HUES48 (cell line): ENCODE results near the gene OR6S1.
"Not testable (repeated sequence)": the region's sequence is repeated elsewhere in the genome, so short reads cannot be mapped to it uniquely, and the experiment has no call there.

Experiments used
- H3K27ac ChIP-seq: one replicate; pipeline ENCODE4 v1.7.0; 2013; ENCODE audit warnings: low read depth, low read length, inconsistent platforms
- H3K27me3 ChIP-seq: 2 replicates; pipeline ENCODE4 v1.6.1; 2013; ENCODE audit warnings: mild to moderate bottlenecking, low read length; ENCODE audit not compliant: control insufficient read depth, insufficient read depth
- H3K36me3 ChIP-seq: 2 replicates; pipeline ENCODE4 v1.6.1; 2013; ENCODE audit warnings: low read length; ENCODE audit not compliant: control insufficient read depth, insufficient read depth
- H3K4me1 ChIP-seq: 2 replicates; pipeline ENCODE4 v1.6.1; 2013; ENCODE audit warnings: mild to moderate bottlenecking, low read length; ENCODE audit not compliant: control insufficient read depth, insufficient read depth
- H3K4me3 ChIP-seq: 2 replicates; pipeline ENCODE4 v1.5.1; 2013; ENCODE audit warnings: mild to moderate bottlenecking, low read depth, low read length
- H3K9ac ChIP-seq: 2 replicates; pipeline ENCODE4 v1.6.1; 2013; ENCODE audit warnings: mild to moderate bottlenecking, low read depth, low read length, moderate library complexity
- H3K9me3 ChIP-seq: 2 replicates; pipeline ENCODE4 v1.6.1; 2013; ENCODE audit warnings: low read length; ENCODE audit not compliant: control insufficient read depth, insufficient read depth

The OR6S1 gene

DNA sequence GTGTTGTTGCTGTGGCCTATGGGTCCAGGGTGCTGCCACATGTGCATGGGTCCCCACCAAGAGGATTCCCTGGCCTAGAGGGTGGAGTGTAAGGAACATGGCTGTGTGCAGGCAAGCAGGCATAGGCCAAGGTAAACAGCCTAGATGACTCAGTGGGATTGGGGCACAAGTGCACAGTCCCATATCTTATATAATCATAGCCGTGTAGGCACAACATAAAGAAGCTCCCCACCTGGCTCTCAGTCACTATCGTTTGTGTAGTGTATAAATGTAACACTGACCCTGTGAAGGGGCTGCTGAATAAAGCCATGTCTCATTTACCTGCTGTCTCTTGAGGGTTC is 34.6 kb downstream of the OR6S1 start:
- Histone ChIP-seq H3K4me1 (peaks cover 3% of the 10 kb centered on the region; the same call in 1 of the 2 replicates), H3K9ac (no peak overlapping the region), H3K27ac (no peak overlapping the region), H3K36me3 (no peaks in the 10 kb centered on the region), H3K4me3 (no peak overlapping the region), H3K9me3 (no peaks in the 10 kb centered on the region), H3K27me3 (no peaks in the 10 kb centered on the region; the same call in 1 of the 2 replicates)

DNA sequence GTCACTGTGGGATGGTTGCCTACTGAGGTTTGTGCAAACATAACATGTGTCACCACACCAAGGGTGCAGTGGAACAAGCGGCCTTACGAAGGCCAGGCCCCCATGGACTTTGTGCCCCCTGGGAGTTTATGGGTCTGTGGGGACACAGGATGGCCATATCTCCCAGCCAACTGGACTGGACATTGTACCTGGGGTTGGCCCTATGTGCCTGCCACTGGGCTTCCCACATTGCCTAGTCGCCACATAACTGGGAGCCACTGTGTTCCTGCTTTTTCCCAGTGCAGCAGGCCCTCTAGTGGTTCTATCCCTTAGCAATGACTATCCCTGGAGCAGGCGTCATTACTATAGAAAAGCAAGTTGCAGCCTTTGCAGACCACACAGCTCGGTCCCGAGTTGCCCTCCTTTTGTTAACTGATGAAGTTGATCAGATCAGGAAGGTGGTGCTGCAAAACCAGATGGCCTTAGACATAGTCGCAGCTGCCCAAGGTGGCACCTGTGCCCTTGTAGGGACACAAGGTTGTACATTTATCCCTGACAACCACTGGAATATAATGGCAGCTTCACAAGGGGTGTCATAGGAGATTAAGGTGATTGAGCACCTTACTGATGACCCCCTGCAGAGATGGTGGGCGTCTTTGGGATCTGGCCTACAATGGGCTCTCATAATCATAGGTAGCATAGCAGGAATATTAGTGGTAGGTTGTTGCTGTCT is 35.1 kb downstream of the OR6S1 start:
- Histone ChIP-seq H3K36me3 (no peaks in the 10 kb centered on the region), H3K27me3 (no peaks in the 10 kb centered on the region; the same call in 1 of the 2 replicates), H3K27ac (no peak overlapping the region), H3K4me3 (no peak overlapping the region), H3K4me1 (peaks cover 3% of the 10 kb centered on the region; the same call in 1 of the 2 replicates), H3K9me3 (no peaks in the 10 kb centered on the region), H3K9ac (no peak overlapping the region)

DNA sequence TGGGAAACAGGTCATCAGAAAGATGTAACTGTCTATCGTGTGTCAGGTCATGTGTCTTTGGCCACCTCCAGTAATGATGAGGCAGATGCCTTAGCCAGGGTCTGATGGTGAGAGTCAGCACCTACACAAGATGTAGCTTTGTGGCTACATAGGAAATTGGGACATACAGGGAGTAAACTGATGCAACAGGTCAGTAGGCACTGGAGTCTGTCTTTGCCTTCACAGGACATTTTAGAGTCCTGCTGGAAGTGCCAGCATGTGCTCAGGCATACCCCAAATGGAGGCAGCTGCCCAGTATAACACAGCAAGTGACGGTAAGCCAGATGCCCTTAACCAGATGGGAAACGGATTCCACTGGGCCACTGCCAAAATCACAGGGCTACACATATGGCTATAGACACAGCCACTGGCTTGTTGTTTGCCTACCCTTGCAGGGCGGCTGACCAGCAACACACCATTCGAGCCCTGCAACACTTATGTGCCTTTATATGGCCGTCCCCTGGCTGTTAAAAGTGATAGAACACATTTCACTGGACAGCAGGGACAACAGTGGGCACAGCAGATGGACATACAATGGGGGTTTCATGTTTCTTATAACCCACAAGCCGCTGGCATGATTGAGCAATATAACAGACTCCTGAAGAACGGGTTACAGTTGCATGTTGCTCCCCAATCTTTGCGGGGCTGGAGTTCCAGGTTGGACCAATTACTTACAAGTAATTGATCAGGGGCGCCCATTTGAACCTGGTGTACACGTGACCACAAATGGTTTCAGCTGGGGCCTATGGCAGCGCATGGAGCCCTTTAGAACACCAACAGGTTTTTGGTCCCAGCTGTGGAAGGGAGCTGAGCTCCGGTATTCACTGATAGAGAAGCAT is 37.4 kb downstream of the OR6S1 start:
- Histone ChIP-seq H3K27ac (no peak overlapping the region), H3K4me1 (0 out of 2 replicates have a peak, but pooled peaks cover 3% of the 10 kb centered on the region), H3K4me3 (no peak overlapping the region), H3K27me3 (no peaks in the 10 kb centered on the region), H3K36me3 (no peaks in the 10 kb centered on the region), H3K9me3 (no peaks in the 10 kb centered on the region), H3K9ac (no peak overlapping the region)

DNA sequence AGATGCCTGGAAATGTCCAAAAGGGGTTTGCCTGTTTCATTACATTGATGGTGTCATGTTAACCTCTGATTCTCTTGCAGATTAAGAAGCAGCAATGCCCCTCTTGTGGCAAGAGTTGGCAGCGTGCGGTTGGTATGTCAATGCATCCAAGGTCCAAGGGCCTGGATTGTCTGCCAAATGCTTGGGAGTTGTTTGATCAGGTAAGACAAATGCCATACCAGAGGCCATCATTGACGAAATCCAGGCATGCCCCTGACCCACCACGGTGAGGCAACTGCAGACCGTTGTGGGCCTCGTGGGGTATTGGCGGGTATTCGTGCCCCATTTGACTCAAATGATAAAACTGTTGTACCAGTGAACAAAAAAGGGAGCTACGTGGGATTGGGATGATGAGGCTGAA is 38.9 kb downstream of the OR6S1 start:
- H3K27ac ChIP-seq: no peak overlapping the region
- no peaks in the 10 kb centered on the region for H3K9me3 ChIP-seq
- no peaks in the 10 kb centered on the region for H3K36me3 ChIP-seq
- no peak overlapping the region for H3K4me3 ChIP-seq
- H3K9ac ChIP-seq: no peak overlapping the region
- H3K4me1 ChIP-seq: 0 out of 2 replicates have a peak, but pooled peaks cover 3% of the 10 kb centered on the region
- H3K27me3 ChIP-seq: no peaks in the 10 kb centered on the region

DNA sequence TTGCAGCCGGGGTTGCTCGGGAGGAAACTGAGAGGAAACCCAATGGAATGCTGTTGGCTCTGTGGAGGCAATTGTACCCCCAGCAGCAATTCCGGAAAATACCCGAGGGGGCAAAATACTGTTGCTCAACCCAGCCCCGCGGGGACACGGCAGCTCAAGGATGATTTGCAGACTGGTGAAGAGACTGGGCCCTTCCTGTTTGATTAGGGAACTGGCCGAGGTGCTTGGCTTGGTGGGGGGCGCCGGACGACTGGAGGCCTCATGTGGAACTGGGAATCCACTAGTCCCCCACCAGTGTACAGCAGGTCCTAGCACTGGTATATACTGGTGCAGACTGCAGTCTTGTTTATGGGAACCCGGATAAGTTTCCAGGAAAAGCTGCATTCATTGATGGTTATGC is 40.0 kb downstream of the OR6S1 start:
- H3K27ac ChIP-seq: no peak overlapping the region
- no peaks in the 10 kb centered on the region for H3K27me3 ChIP-seq
- H3K9ac ChIP-seq: no peak overlapping the region
- no peaks in the 10 kb centered on the region for H3K36me3 ChIP-seq
- no peak overlapping the region for H3K4me3 ChIP-seq
- H3K9me3 ChIP-seq: no peaks in the 10 kb centered on the region
- H3K4me1 ChIP-seq: 0 out of 2 replicates have a peak, but pooled peaks cover 1% of the 10 kb centered on the region

DNA sequence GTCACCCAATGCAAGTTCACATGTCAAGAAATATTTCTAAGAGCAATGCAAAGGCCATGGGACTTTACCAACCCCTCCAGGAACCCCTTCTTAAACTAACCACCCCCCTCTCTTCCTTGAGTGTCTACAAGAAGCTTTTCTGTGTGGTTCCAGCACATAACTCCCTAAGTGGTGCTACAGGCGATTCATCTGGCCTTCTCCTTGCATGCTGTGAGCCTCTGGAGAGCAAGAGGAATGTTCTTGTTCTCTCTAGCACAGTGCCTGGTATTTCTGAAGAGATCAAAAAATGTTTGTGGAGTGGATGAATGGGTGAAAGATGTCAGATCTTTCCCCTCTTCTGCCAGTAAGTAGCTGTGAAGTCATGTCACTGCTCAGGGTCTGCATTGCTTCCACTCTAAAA is 44.4 kb downstream of the OR6S1 start:
- Histone ChIP-seq H3K36me3 (no peaks in the 10 kb centered on the region), H3K4me3 (no peak overlapping the region), H3K9me3 (no peaks in the 10 kb centered on the region), H3K9ac (no peak overlapping the region), H3K27me3 (no peaks in the 10 kb centered on the region), H3K27ac (no peak overlapping the region), H3K4me1 (no peaks in the 10 kb centered on the region)

DNA sequence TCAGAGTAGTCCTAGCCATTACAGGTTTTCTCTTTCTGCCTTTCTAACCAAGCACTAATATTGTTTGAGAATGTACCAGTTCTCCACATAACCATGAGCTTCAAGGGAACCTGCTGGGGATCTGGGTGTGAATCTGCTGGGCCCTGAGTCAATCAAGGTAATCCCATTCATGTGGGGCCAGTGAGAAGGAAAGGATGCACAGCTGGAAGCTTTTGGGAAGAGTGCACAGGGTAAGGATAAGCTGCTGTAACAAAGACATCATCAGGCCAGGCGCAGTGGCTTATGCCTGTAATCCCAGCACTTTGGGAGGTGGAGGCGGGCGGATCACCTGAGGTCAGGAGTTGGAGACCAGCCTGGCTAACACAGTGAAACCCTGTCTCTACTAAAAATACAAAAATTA is 45.8 kb downstream of the OR6S1 start:
- not testable (repeated sequence) for H3K9me3 ChIP-seq, H3K27me3 ChIP-seq, H3K9ac ChIP-seq, H3K36me3 ChIP-seq, H3K27ac ChIP-seq, H3K4me1 ChIP-seq, H3K4me3 ChIP-seq

DNA sequence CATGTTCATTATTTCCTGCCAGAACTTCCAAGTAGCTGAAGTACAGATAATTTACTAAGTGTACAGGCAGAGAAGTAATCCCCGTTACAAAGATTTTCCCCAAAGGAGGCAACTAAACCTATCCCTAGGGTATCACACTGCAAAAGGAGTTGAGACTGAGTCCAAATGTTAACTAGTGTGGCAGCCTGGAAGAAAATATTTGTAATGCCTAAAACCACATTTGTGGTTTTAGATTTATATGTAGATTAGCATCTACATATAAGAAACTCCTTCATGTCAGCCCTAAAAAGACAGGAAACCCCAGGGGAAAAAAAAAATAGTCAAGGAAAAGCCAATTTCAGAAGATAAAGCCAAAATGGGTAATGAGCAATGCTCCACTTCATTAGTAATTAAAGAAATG is 48.9 kb downstream of the OR6S1 start:
- Histone ChIP-seq H3K27me3 (no peaks in the 10 kb centered on the region), H3K36me3 (no peaks in the 10 kb centered on the region), H3K9ac (no peak overlapping the region), H3K4me1 (no peaks in the 10 kb centered on the region), H3K4me3 (no peak overlapping the region), H3K9me3 (no peaks in the 10 kb centered on the region), H3K27ac (no peak overlapping the region)

DNA sequence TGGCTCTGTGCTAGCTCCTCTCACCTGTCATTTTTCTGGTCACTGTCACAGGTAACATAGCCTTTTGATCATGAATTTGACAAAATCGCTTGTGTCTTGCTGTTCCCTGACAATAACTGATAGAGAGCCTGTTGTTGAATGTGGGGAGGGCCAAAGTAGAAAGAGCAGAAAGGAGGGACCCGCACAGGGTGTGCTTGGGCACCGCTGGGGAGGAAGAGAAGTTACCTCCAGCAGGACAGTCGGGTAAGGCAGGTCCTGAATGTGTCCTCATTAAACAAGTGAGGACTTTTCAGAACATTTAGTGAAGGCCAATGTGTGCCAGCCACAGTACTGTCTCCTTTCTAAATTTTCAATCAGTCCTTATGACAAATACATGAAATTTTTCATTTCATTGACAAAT is 50.3 kb downstream of the OR6S1 start, which contains the start of gene RNASE12:
TSS of gene RNASE12 (minus strand) at position 142 of the 400 bp plus-strand sequence. CDS start 653 bp downstream, outside the sequence.
- H3K36me3 ChIP-seq: no peaks in the 10 kb centered on the region
- H3K4me1 ChIP-seq: peaks cover 3% of the 10 kb centered on the region; the same call in 1 of the 2 replicates
- H3K27ac ChIP-seq: no peak within 1 kb of the TSS
- H3K4me3 ChIP-seq: no peak within 1 kb of the TSS
- no peaks in the 10 kb centered on the region for H3K27me3 ChIP-seq
- H3K9ac ChIP-seq: no peak within 1 kb of the TSS
- no peaks in the 10 kb centered on the region for H3K9me3 ChIP-seq
